GM19467 (cell line): Measurements from ENCODE around the gene CYP4F12.
"Not testable (repeated sequence)": the region's sequence is repeated elsewhere in the genome, so short reads cannot be mapped to it uniquely, and the experiment has no call there.

Experiments used
- ATAC-seq: cut with Tn5 transposase; IDR thresholded peaks from one replicate; pipeline ENCODE4 v1.9.1; 2021; ENCODE audit warnings: mild to moderate bottlenecking, moderate library complexity; ENCODE audit not compliant: unreplicated experiment

CYP4F12 gene

DNA sequence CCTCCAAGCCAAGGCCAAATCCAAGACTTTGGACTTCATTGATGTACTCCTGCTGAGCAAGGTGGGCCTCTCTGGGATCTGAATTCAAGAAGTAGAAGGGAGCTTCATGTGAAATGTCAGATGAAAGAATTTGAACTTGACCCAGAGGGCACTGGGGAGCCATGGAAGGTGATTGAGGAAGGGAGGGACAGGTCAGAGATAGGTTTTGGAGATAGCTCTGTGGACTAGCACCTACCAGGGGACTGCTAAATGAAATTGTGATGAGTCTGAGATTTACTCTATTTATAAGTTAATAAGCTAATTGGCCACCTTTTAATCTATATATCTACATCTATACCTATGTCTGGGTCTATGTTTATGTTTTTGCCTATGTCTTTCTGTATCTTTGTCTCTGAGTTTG is 22.8 kb upstream of the CYP4F12 start:
- ATAC-seq = not testable (repeated sequence)

DNA sequence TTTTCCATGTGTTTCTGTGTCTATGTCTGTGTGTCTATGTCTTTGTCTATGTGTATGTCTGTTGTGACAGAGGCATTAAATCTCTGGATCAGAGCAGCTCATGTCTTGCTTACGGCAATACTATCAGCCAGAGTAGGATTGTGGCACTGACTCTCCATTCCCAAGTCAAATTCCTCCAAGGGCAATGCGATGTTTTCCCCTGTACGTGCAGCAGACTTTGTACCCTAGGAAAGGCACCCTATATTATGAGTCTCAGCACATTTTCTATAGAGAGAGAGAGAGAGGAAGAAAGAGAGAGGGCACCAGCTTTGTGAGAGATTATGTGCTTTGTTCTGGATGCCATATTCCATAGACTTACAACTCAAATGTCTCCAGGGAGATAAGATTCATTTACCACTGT is 21.1 kb upstream of the CYP4F12 start:
- no peak for ATAC-seq

DNA sequence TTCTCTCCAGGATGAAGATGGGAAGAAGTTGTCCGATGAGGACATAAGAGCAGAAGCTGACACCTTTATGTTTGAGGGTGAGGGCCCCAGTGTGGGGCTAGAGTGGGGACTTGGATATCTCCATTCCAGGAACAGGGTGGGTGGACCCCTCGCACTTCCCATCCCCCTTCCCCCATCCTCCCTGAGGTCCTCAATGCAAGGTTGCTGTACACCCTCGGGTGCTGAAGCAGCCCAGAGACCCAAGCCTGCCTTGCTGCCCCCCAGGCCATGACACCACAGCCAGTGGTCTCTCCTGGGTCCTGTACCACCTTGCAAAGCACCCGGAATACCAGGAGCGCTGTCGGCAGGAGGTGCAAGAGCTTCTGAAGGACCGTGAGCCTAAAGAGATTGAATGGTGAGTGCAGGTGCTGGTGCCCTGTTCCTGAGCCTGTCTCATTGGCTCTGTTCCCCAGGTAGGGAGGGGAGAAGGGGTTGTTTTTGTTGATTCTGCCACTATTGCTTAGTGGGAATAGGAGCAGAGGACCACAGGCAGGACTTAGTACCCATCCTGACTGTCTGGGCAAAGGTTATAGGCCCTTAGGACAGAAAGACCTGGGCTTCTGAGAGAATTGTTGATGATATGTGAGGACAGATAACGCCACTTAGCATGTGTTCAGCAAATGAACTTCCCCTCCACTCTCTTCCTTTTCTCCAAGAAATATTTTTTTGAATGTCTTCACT is 20.2 kb upstream of the CYP4F12 start:
- no peak for ATAC-seq

DNA sequence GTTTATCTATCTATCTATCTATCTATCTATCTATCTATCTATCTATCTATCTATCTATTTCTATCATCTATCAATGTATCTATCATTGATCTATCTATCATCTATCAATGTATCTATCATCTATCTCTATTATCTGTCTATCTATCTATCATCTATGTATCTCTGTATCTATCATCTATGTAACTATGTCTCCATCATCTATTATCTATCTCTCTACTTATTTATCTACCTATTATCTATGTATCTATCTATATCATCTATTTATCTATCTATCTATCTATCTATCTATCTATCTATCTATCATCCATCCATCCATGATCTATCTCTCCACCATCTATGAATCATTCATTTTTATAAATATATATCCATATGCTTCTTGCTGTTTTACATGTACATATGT is 16.4 kb upstream of the CYP4F12 start:
- no peak for ATAC-seq

DNA sequence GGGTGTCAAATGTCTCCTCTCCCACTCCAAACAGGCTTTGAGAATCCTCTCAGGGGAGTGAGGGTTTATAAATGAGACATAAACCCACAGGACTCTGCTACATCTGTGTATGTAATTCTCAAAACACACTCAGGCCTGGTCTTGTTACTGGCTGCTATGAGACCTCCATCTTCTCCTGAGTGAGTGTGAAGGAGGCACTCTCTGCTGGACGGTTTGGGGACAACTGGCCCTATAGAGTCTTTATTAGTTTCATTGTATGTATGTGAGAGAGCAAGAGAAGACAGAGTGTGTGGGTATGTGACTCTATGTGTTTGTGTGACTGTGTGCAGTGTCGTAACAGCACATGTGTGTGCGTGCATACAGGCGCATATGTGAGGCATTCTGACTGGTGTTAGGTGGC is 9.6 kb upstream of the CYP4F12 start:
- no peak for ATAC-seq

DNA sequence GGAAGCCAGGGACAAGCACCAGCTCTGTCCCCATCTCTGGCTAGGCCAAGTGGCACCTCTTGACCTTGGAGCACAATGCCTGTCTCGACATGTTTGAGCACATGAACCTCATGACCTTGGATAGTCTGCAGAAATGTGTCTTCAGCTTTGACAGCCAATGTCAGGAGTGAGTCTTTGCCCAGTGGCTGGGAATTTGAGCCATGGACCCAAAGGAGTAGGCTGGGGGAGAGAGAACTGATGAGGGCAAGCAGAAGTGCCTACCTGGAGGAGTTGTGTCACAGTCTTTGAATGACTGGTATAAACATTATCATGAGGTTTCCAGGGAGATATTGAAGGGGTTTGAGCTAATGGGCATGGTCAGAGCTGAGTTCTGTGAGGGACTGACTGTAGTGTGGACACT is 6.7 kb upstream of the CYP4F12 start:
- ATAC-seq = no peak

DNA sequence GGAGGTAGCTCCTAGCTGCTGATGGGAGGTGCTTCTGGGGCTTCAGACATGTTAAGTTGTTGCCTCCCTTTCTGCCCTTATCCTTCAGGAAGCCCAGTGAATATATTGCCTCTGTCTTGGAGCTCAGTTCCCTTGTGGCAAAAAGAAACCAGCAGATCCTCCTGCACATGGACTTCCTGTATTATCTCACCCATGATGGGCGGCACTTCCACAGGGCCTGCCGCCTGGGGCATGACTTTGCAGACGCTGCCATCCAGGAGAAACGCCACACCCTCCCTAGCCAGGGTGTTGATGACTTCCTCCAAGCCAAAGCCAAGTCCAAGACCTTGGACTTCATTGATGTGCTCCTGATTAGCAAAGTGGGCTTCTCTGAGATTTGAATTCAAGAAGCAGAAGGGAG is 6.0 kb upstream of the CYP4F12 start:
- no peak for ATAC-seq

DNA sequence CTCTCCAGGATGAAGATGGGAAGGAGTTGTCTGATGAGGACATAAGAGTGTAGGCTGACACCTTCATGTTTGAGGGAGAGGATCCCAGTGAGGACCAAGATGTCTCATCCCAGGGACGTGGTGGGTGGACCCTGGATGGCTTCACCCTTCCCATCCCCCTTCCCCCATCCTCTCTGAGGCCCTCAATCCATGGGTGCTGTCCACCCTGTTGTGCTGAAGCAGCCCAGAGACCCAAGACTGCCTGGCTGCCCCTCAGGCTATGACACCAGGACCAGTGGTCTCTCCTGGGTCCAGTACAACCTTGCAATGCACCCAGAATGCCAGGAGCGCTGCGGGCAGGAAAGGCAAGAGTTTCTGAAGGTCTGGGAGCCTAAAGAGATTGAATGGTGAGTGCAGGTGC is 3.4 kb upstream of the CYP4F12 start:
- no peak for ATAC-seq

DNA sequence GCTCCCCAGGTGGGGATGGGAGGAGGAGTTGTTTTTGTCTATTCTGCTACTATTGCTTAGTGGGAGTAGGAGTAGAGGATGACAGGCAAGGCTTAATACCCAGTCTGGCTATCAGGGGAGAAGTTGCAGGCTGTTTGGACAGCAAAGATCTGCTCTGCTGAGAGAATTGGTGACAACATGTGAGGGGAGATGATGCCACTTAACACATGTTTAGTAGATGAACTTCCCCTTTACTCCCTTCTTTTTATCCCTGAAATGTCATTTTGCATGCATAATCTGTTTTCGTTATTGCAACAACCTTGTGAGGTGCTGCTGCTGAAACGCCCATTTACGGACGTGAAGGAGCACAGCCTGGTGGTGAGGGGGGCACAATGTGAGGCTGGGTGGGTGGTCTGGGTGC is 3.0 kb upstream of the CYP4F12 start:
- ATAC-seq = no peak

DNA sequence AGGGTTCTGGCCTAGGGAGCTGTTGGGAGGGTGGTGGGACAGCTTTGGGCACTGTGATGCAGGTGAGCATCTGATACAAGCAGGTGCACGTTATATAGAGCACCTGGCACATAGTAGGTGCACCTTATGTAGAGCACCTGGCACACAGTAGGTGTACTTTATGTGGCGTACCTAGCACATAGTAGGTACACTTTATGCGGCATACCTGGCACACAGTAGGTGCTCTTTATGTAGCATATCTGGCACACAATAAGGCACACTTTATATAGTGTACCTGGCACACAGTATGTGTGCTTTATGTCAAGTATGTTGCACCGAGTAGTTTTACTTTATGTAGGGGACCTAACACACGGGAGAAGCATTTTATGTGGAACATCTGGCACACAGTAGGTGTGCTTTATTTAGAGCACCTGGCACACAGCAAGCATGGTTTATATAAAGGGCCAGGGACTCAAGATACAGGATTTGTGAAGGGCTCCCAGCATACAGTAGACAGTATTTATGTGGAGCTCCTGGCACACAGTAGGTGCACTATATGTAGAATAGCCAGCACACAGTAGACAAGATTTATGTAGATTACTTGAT is 1.6 kb upstream of the CYP4F12 start:
- no peak for ATAC-seq

DNA sequence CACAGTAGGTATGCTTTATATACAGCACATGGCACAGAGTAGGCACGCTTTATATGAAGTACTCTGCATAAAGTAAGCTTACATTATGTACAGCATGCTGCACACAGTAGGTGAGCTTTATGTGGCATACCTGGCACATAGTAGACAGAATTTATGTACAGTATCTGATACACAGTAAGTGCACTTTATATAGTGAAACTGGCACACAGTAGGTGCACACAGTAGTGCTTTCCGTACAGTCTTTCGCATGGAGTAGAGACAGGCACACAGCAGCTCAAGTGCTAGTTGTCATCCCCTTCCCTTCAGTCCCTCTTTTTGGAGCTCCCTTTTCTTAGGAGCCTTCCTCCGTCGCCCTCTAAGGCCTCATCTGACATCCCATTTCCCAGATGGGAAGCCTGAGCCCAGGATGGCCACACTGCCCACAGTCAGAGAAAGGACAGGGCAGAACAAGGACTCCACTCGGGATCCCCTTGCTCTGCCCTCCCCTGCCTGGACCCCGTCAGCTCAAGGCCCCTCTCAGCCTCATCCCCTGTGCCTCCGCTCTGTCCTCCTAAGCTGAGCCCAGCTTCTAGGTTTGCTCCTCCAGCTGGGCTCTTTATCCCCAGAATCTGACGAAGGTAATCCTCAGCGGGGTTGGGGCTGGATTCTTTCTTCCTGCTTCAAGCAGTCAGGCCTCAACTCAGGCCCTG is 852 bp upstream of the CYP4F12 start:
- ATAC-seq = no peak

DNA sequence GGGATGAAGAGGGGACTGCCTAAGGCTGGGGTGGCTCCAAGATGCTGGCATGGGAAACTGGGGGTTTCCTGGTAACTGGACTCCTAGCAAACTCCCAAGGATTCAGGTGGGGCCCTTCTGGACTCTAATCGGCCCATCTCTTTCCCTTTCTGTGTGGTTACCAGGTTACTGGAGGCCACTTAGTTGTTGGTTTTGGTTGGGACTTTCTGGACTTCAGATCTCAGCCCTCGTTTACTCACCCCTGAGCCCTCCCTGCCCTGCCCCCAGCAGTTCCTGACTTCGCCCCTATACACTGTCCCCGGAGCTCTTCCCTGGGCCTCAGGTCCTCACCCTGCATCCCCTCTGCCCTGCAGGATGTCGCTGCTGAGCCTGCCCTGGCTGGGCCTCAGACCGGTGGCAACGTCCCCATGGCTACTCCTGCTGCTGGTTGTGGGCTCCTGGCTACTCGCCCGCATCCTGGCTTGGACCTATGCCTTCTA is 328 bp downstream of the CYP4F12 start:
- ATAC-seq = no peak

DNA sequence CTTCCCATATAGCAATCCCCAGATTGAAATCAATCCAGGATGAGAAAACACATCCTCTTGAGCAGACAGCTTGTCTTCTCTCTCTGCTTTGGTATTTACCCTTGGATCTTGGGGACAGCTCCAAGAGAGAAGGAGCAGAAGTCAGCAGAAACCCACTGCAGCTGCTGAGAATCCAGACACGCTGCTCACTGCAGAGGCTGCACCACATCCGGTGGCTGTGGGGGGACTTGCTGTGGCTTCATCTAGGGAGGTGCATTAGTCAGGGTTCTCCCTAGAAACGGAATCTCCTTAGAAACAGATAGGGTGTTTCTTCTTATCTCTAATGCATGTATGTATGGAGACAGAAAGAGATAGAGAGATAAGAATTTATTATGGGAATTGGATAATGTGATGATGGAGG is 2.7 kb downstream of the CYP4F12 start:
- no peak for ATAC-seq

DNA sequence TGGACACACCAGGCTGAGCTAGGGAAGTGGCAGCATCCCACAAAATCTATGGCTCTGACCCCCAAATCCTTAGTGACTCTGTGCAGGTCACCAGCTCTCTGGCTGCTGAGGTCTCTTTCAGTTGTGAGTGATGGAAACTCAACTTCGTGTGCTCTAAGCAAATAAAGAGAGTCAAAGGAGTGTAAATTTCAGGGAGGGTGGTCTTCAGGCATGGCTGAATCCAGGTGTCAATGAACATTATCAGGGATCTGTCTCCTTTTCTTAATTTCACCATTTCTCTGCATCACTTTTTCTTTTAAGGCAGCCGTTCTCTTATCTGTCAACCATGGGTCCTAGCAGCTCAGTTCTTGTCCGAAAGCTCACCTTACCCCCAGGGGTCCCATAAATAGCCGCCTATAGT is 6.2 kb downstream of the CYP4F12 start:
- no peak for ATAC-seq

DNA sequence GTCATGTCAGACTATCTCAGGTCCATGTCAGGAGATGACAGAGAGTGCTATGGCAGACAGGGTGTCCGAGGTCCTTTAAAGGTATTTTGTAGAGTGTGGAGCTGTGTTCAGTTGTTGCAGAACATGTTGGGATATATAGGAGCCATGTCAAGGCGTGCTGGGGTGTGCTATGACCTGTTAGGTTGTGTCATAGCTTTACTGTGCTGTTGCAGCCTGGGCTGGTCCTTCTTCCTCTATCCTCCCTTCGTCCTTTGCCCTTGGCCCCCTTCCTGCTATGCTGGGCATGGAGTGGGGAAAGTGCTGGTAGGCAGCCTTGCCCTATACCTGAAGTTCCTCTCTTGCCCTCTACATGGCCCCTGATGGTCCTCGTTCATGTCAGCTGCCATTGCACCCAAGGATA is 7.0 kb downstream of the CYP4F12 start:
- ATAC-seq = not testable (repeated sequence)

DNA sequence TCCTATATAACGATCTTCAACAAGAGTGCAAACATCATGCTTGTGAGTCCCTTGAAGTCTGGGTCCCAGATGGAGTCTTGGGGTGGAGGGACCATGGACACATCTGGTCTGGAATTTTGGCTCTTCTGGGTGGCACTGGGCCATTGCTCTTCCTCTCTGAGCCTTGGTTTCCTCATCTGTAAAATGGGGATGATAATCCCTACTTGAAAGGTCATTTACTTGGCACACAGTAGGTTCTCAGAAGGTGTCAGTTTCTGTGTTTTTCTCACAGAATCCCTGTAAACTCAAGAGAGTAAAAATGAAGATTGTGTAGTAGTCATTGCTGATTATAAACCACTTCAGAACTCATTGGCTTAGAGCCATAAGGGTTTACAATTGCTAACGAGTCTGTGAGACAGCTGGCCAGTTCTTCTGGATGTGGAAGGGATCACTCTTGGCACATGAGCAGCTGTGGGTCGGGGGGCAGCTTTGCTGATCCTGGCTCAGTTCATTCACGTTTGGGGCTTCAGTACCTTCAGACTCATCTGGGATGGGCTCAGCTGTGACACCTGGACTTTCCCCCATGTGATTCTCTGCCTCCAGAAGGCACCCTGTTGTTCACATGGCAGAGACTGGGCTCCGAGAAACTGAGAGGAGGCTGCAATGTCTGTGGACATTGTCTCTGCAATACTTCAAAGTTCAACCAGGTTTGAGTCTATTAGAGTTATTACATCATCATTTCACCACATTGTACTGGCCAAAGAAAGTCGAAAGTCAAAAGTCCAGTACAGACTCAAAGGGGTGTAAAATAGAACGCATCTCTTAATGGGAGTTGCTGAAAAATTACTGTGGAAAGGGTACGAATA is 7.8 kb downstream of the CYP4F12 start:
- ATAC-seq = no peak

DNA sequence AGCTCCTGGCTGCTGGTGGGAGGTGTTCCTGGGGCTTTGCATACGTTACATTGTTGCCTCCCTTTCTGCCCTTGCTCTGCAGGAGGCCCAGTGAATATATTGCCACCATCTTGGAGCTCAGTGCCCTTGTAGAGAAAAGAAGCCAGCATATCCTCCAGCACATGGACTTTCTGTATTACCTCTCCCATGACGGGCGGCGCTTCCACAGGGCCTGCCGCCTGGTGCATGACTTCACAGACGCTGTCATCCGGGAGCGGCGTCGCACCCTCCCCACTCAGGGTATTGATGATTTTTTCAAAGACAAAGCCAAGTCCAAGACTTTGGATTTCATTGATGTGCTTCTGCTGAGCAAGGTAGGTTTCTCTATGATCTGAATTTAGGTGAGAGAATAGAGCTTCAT is 10.5 kb downstream of the CYP4F12 start:
- ATAC-seq = no peak

DNA sequence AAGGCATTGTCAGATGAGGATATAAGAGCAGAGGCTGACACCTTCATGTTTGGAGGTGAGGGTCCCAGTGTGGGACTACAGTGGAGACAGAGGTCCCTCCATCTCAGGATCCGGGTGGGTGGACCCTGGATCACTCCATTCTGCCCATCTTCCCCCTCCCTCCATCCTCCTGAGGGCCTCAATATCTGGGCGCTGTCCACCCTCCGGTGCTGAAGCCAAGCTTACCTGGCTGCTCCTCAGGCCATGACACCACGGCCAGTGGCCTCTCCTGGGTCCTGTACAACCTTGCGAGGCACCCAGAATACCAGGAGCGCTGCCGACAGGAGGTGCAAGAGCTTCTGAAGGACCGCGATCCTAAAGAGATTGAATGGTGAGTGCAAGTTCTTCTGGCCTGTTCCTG is 11.9 kb downstream of the CYP4F12 start:
- no peak for ATAC-seq

DNA sequence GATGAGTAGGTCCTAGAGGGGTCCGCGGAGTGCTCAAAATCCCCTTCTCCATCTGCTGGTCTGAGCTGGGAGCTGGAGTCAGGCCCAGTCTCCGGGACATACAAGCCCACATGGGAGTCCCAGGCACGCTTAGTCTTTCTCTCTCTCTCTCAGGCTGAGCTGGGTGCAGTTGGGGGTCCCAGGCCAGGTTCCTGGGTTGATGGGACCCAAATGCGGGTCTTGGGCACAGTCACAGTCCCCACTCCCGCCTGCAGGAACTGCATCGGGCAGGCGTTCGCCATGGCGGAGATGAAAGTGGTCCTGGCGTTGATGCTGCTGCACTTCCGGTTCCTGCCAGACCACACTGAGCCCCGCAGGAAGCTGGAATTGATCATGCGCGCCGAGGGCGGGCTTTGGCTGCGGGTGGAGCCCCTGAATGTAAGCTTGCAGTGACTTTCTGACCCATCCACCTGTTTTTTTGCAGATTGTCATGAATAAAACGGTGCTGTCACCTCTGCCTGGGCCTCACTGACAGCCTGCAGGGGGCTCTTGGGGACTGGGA is 23.8 kb downstream of the CYP4F12 start:
- ATAC-seq = no peak

DNA sequence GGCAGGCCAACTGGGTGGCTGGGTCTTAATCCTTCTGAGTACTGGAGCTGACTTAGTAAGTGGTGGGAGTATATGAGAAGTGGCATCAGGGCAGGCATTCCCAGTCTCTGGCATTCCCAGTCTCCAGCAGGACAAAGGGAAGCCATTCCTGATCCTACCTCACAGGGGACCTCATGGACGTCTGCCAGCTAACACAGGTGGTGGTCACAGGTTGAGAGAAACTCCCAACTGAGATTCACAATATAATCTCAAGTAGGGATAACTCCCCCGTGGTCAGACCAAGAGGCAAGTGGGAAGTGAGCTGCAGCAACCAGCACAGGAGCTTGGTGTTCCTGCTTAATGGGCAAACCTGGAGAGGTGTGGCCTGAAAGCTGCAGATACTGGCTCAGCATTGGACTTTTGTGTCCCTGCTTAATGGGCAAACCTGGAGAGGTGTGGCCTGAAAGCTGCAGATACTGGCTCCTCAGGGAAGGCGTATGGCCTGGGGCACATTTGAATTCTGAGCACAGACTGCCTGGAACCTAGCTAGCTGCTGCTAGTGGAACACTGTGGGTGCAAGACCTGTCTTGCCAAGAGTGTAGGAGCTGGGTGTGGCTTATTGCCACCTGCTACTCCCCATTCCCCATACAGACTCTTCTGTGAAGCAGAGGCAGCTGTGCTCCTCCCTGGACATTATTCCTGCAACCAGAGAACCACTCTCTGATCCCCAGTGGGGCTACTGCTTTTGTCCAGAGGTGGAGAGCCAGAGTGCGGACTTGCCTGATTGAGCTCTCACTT is 29.1 kb downstream of the CYP4F12 start:
- ATAC-seq = no peak
